HCT116 (cell line): Measurements from ENCODE around the gene RIMS4. TPM values are rescaled to one million over a fixed set of nuclear protein-coding genes. Genes with fewer than 3 reads are reported as not detected.
A peak's percentile ranks its signal among the peaks of the same experiment; 100 is the strongest.

ENCODE experiments used
- ATAC-seq: fragments of 200-7000 bp; cut with Tn5 transposase; 2 replicates; pipeline ENCODE4 v1.9.1; 2020; ENCODE audit warnings: mild to moderate bottlenecking, moderate library complexity
- BruUV-seq: library from RNA; stranded (reverse); fragments of 400-500 nt; replicated peaks from 2 replicates; lab custom pipeline; 2021; lab: Mats Ljungman, UMichigan
- CTCF ChIA-PET: fragments of 300-600 bp; sonication (Branson Sonifier 250); formaldehyde crosslinking; loops from one replicate; lab custom pipeline; 2021; ENCODE audit warnings: antibody characterized with exemption; lab: Charles Lee
- POLR2A ChIA-PET: fragments of 300-600, 350-600 bp; sonication (Branson Sonifier 250); formaldehyde crosslinking; loops from one replicate; lab custom pipeline; 2021; ENCODE audit warnings: antibody characterized with exemption; lab: Charles Lee
- RAD21 ChIA-PET, 2 experiments: fragments of 300-600 bp; sonication (Branson Sonifier 250); formaldehyde crosslinking; loops; one replicate each; lab custom pipeline; 2023; ENCODE audit warnings: low total read pairs in 2 of 2; ENCODE audit not compliant: uncharacterized antibody in 2 of 2, unreplicated experiment in 2 of 2, low non-redundant PET in 1 of 2; lab: Charles Lee
- DNase-seq: peaks from one replicate; pipeline ENCODE4 v3.0.0-alpha.2; 2010; ENCODE audit warnings: low read depth, low spot score
- H2AFZ ChIP-seq: fragments of 200-600 bp; shearing (Covaris generic), sonication (generic); 2 replicates; pipeline ENCODE4 v1.6.1; 2017; ENCODE audit warnings: low read depth, mixed run types, mixed read lengths, antibody characterized with exemption, low read length; ENCODE audit not compliant: poor library complexity, severe bottlenecking
- H3K27ac ChIP-seq: 2 replicates; pipeline ENCODE4 v1.5.1; 2012; ENCODE audit warnings: low read depth, low read length
- H3K27me3 ChIP-seq: fragments of 200-600 bp; sonication (generic); 2 replicates; pipeline ENCODE4 v1.6.1; 2016; ENCODE audit warnings: mixed run types, low read length, mixed read lengths; ENCODE audit not compliant: insufficient read depth
- H3K36me3 ChIP-seq, 2 experiments: fragments of 200-500 bp in 1 of 2; fragments of 200-600 bp in 1 of 2; sonication (Bioruptor generic) in 1 of 2; sonication (generic) in 1 of 2; 2 replicates each; pipeline versions ENCODE4 v1.5.1 to v1.6.1; 2014 to 2016; ENCODE audit warnings: low read length in 2 of 2, inconsistent platforms in 1 of 2, mixed read lengths in 1 of 2, mixed run types in 1 of 2; ENCODE audit not compliant: insufficient read depth in 2 of 2, control insufficient read depth in 1 of 2
- H3K4me1 ChIP-seq, 2 experiments: fragments of 200-600 bp in 1 of 2; sonication (generic) in 1 of 2; 2 replicates each; pipeline versions ENCODE4 v1.5.1 to v1.6.1; 2012 to 2017; ENCODE audit warnings: low read length in 2 of 2, inconsistent platforms in 1 of 2, mild to moderate bottlenecking in 1 of 2, mixed read lengths in 1 of 2, mixed run types in 1 of 2, moderate library complexity in 1 of 2; ENCODE audit not compliant: insufficient read depth in 2 of 2, control insufficient read depth in 1 of 2
- H3K4me2 ChIP-seq: fragments of 200-600 bp; sonication (generic); 2 replicates; pipeline ENCODE4 v1.6.1; 2017; ENCODE audit warnings: mixed run types, low read length, mixed read lengths
- H3K4me3 ChIP-seq, 2 experiments: fragments of 200-600 bp in 1 of 2; sonication (generic) in 1 of 2; replicated peaks in 1 of 2; 2 replicates each; pipeline ENCODE4 v1.5.1; 2011 to 2016; ENCODE audit warnings: low read length in 2 of 2, control low read depth in 1 of 2, low read depth in 1 of 2, mild to moderate bottlenecking in 1 of 2, mixed read lengths in 1 of 2, mixed run types in 1 of 2
- H3K79me2 ChIP-seq: fragments of 200-600 bp; sonication (generic); 2 replicates; pipeline ENCODE4 v1.6.1; 2017; ENCODE audit warnings: mild to moderate bottlenecking, mixed run types, low read length, moderate library complexity, mixed read lengths; ENCODE audit not compliant: insufficient read depth
- H3K9ac ChIP-seq: fragments of 200-600 bp; sonication (generic); 2 replicates; pipeline ENCODE4 v1.6.1; 2016; ENCODE audit warnings: low read length, mixed read lengths
- H3K9me2 ChIP-seq: fragments of 200-600 bp; sonication (generic), shearing (Covaris generic); 2 replicates; pipeline ENCODE4 v1.6.1; 2017; ENCODE audit warnings: mixed run types, mild to moderate bottlenecking, moderate library complexity; ENCODE audit not compliant: insufficient read depth
- H3K9me3 ChIP-seq, 2 experiments: fragments of 200-500 bp in 1 of 2; fragments of 200-600 bp in 1 of 2; sonication (Bioruptor generic) in 1 of 2; sonication (generic) in 1 of 2; 2 replicates each; pipeline ENCODE4 v1.6.1; 2014 to 2017; ENCODE audit warnings: low read length in 2 of 2, mixed read lengths in 2 of 2, inconsistent platforms in 1 of 2, low read depth in 1 of 2, mild to moderate bottlenecking in 1 of 2, mixed run types in 1 of 2, moderate library complexity in 1 of 2; ENCODE audit not compliant: control insufficient read depth in 1 of 2, insufficient read depth in 1 of 2
- H4K20me1 ChIP-seq: fragments of 200-600 bp; sonication (generic), shearing (Covaris generic); 2 replicates; pipeline ENCODE4 v1.6.1; 2017; ENCODE audit warnings: mixed run types, mild to moderate bottlenecking, moderate library complexity; ENCODE audit not compliant: insufficient read depth
- ELF1 ChIP-seq: IDR thresholded peaks from 2 replicates; pipeline ENCODE4 v1.6.1; 2012; ENCODE audit warnings: low read depth, borderline replicate concordance
- FOSL1 ChIP-seq: IDR thresholded peaks from 2 replicates; pipeline ENCODE4 v1.6.1; 2012; ENCODE audit warnings: low read depth
- POLR2AphosphoS5 ChIP-seq: IDR thresholded peaks from 2 replicates; pipeline ENCODE4 v1.6.1; 2011; ENCODE audit warnings: mild to moderate bottlenecking, low read depth, low read length, moderate library complexity
- intact Hi-C: fragments of 100-400 bp; cut with micrococcal nuclease; formaldehyde crosslinking; loops from 2 replicates; pipeline ENCODE4 v1.10.0; 2022
- total RNA-seq: library from RNA; stranded (reverse); gene quantifications from one replicate; pipeline ENCODE4 v1.2.1, GENCODE V29; 2021; ENCODE audit not compliant: unreplicated experiment
- TF ChIP-seq, protein P1 (sequence below), 3 experiments: fragments of 200-600 bp in 1 of 3; sonication (generic) in 1 of 3; IDR thresholded peaks in 2 of 3; conservative IDR thresholded peaks in 1 of 3; 2 replicates each; pipeline ENCODE4 v1.5.1; 2012 to 2017; ENCODE audit warnings: low read depth in 2 of 3, low read length in 2 of 3, antibody characterized with exemption in 1 of 3, borderline replicate concordance in 1 of 3, control low read depth in 1 of 3, mild to moderate bottlenecking in 1 of 3, mixed read lengths in 1 of 3, mixed run types in 1 of 3, moderate library complexity in 1 of 3; ENCODE audit not compliant: insufficient read depth in 1 of 3
- TF ChIP-seq, protein P2 (sequence below): IDR thresholded peaks from 2 replicates; pipeline ENCODE4 v1.6.1; 2011; ENCODE audit warnings: mild to moderate bottlenecking, low read length, moderate library complexity; ENCODE audit not compliant: insufficient replicate concordance; ENCODE audit errors: extremely low read depth
- TF ChIP-seq, protein P3 (sequence below): IDR thresholded peaks from 2 replicates; pipeline ENCODE4 v1.6.1; 2012

Gene RIMS4
- total RNA-seq, 1 experiment from 2014 or later = 0.05 TPM

DNA sequence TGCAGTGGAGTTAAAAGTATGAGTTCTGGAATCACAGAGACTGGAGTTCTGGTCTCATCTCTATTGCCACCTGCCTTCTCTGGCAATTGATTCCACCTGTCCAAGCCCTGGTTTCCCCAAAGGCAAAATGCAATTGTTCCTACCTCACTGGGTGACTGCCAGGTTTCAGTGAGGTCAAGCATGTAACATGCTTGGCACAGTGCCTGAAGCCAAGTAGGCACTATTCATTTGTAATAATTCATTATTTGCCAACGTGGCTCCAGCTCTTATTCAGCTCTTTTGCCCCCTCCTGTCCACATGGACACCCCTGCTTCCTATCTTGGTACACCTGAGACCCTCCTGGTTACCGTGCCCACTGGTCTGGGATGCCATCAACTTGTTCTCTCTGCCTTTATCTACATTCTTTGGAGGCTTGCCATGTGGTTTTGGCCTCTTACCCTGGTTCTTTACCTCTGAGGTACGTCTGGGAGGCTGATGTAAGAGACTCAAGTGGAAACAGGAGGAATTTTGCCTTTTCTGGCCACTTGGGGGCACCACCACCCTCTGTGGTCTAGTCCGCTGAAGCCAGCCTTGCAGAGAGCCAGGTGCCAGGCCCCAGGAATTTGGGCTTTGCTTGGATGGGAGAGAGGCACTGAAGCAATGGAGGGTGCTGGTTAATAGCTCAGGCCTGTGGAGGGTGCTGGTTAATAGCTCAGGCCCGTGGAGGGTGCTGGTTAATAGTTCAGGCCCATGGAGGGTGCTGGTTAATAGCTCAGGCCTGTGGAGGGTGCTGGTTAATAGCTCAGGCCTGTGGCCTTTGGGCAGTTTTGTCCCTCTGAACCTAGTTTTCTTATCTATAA is 63.0 kb downstream of the RIMS4 start (continued):
- TF ChIP-seq POLR2AphosphoS5 = peak; percentile 38
- TF ChIP-seq, protein P1, sequence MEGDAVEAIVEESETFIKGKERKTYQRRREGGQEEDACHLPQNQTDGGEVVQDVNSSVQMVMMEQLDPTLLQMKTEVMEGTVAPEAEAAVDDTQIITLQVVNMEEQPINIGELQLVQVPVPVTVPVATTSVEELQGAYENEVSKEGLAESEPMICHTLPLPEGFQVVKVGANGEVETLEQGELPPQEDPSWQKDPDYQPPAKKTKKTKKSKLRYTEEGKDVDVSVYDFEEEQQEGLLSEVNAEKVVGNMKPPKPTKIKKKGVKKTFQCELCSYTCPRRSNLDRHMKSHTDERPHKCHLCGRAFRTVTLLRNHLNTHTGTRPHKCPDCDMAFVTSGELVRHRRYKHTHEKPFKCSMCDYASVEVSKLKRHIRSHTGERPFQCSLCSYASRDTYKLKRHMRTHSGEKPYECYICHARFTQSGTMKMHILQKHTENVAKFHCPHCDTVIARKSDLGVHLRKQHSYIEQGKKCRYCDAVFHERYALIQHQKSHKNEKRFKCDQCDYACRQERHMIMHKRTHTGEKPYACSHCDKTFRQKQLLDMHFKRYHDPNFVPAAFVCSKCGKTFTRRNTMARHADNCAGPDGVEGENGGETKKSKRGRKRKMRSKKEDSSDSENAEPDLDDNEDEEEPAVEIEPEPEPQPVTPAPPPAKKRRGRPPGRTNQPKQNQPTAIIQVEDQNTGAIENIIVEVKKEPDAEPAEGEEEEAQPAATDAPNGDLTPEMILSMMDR (IDR thresholded peaks at IDR 0.05 in 2 of 3, conservative IDR thresholded peaks at IDR 0.05 in 1 of 3; ENCODE audit: borderline replicate concordance in 1 of 3, insufficient read depth in 1 of 3, low read depth in 2 of 3, low read length in 2 of 3) = peak; percentile 78 to 88 (median 83)
- TF ChIP-seq, all 23 proteins: peak for 6

- POLR2A ChIA-PET = interaction anchor here (1.3 to 1.8 kb wide), 2 partner anchors 17 to 36 kb away, joined by 3 to 5 read pairs; no protein-coding TSS in a partner anchor
- TF ChIP-seq FOSL1 (no peak), ELF1 (no peak)
- TF ChIP-seq, protein P2, sequence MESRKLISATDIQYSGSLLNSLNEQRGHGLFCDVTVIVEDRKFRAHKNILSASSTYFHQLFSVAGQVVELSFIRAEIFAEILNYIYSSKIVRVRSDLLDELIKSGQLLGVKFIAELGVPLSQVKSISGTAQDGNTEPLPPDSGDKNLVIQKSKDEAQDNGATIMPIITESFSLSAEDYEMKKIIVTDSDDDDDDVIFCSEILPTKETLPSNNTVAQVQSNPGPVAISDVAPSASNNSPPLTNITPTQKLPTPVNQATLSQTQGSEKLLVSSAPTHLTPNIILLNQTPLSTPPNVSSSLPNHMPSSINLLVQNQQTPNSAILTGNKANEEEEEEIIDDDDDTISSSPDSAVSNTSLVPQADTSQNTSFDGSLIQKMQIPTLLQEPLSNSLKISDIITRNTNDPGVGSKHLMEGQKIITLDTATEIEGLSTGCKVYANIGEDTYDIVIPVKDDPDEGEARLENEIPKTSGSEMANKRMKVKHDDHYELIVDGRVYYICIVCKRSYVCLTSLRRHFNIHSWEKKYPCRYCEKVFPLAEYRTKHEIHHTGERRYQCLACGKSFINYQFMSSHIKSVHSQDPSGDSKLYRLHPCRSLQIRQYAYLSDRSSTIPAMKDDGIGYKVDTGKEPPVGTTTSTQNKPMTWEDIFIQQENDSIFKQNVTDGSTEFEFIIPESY = no peak
- TF ChIP-seq, protein P3, sequence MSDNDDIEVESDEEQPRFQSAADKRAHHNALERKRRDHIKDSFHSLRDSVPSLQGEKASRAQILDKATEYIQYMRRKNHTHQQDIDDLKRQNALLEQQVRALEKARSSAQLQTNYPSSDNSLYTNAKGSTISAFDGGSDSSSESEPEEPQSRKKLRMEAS = 0 out of 2 replicates have a peak, but pooled peaks have one; percentile 17
- H3K9ac ChIP-seq = no peak overlapping the region
- DNase-seq (no peak), ATAC-seq (no peak)
- no peaks in the 10 kb centered on the region for H3K9me3 ChIP-seq
- CTCF ChIA-PET = interaction anchor here (0.6 to 2.3 kb wide), 19 partner anchors 8 to 163 kb away, joined by 3 to 20 read pairs (median 5); partner anchors contain the start of genes CCN5, PABPC1L and YWHAB
- no TSS peak for BruUV-seq
- H4K20me1 ChIP-seq = no peaks in the 10 kb centered on the region
- H3K4me2 ChIP-seq = peak overlapping the region; percentile 50
- H3K27me3 ChIP-seq = no peaks in the 10 kb centered on the region
- peak overlapping the region; percentile 73 for H2AFZ ChIP-seq
- intact Hi-C loops = loop anchor here (1.0 kb wide), 1 partner anchor 121 kb away; no protein-coding TSS in a partner anchor
- peaks cover 8 to 12% of the 10 kb centered on the region in 2 experiments; a peak in 3 of 4 replicates for H3K4me1 ChIP-seq
- no peaks in the 10 kb centered on the region for H3K9me2 ChIP-seq
- H3K79me2 ChIP-seq = no peaks in the 10 kb centered on the region
- no peaks in the 10 kb centered on the region for H3K36me3 ChIP-seq
- no peak overlapping the region for H3K4me3 ChIP-seq
- H3K27ac ChIP-seq = no peak overlapping the region
- RAD21 ChIA-PET = interaction anchor here in 1 of 2 experiments (1.9 kb wide), 1 partner anchor 120 kb away, joined by 7 read pairs; no protein-coding TSS in a partner anchor
Measured at GRCh38 chr20:44746367-44747165, 63.8 kb downstream of the RIMS4 start.
